H1 (cell line): ENCODE data around the gene ZBTB42. TPM values are rescaled to one million over a fixed set of nuclear protein-coding genes. Genes with fewer than 3 reads are reported as not detected.

ENCODE experiments used
- CTCF ChIA-PET: fragments of 300-600 bp; sonication (Branson Sonifier 250); formaldehyde crosslinking; loops from one replicate; lab custom pipeline; 2021; ENCODE audit not compliant: partially characterized antibody; lab: Charles Lee
- POLR2A ChIA-PET: fragments of 300-600 bp; sonication (Branson Sonifier 250); formaldehyde crosslinking; loops from one replicate; lab custom pipeline; 2021; ENCODE audit warnings: inconsistent platforms; ENCODE audit not compliant: partially characterized antibody; lab: Charles Lee
- DNase-seq, 2 experiments: peaks; one replicate each; pipeline versions ENCODE4 v3.0.0 to v3.0.0-alpha.2; 2010 to 2022; ENCODE audit warnings: low spot score in 2 of 2, low read depth in 1 of 2, mixed read lengths in 1 of 2
- FAIRE-seq: peaks from 2 replicates; lab custom pipeline; 2011; peaks lifted over from hg19 to GRCh38; lab: Jason Lieb, UNC
- H2AFZ ChIP-seq: 2 replicates; pipeline ENCODE4 v1.8.1; 2012; ENCODE audit warnings: low read length, inconsistent platforms
- H2AK5ac ChIP-seq: 2 replicates; pipeline ENCODE4 v1.6.1; 2013; ENCODE audit warnings: low read depth, low read length
- H2BK120ac ChIP-seq: replicated peaks from 2 replicates; pipeline ENCODE3; 2013; ENCODE audit warnings: low read depth, low read length, inconsistent platforms
- H2BK12ac ChIP-seq: 2 replicates; pipeline ENCODE4 v1.6.1; 2013; ENCODE audit warnings: low read depth, low read length
- H2BK15ac ChIP-seq: 2 replicates; pipeline ENCODE4 v1.6.1; 2013; ENCODE audit warnings: low read length
- H2BK20ac ChIP-seq: 2 replicates; pipeline ENCODE4 v1.6.1; 2013; ENCODE audit warnings: low read length
- H2BK5ac ChIP-seq: 2 replicates; pipeline ENCODE4 v1.6.1; 2013; ENCODE audit warnings: low read depth, low read length
- H3K14ac ChIP-seq: 2 replicates; pipeline ENCODE4 v1.6.1; 2013; ENCODE audit warnings: inconsistent platforms; ENCODE audit not compliant: insufficient read length
- H3K18ac ChIP-seq: 2 replicates; pipeline ENCODE4 v1.6.1; 2013; ENCODE audit warnings: low read length; ENCODE audit errors: extremely low read depth
- H3K23ac ChIP-seq: 2 replicates; pipeline ENCODE4 v1.6.1; 2013; ENCODE audit warnings: inconsistent platforms; ENCODE audit not compliant: insufficient read length
- H3K23me2 ChIP-seq: 2 replicates; pipeline ENCODE4 v1.6.1; 2013; ENCODE audit warnings: low read depth, low read length
- H3K27ac ChIP-seq: 2 replicates; pipeline ENCODE4 v1.6.1; 2011; ENCODE audit warnings: low read depth, low read length, inconsistent platforms
- H3K27me3 ChIP-seq, 4 experiments: replicated peaks in 1 of 4; 1 replicate in 1 of 4; 2 replicates in 3 of 4; pipeline versions ENCODE4 v1.6.1 to v1.8.1; 2011 to 2013; ENCODE audit warnings: low read length in 3 of 4, mild to moderate bottlenecking in 3 of 4, inconsistent platforms in 2 of 4, mixed read lengths in 2 of 4, moderate library complexity in 1 of 4; ENCODE audit not compliant: control insufficient read depth in 3 of 4, insufficient read depth in 3 of 4; ENCODE audit errors: extremely low read depth in 1 of 4
- H3K36me3 ChIP-seq, 4 experiments: 2 replicates each; pipeline versions ENCODE4 v1.6.1 to v1.8.1; 2011 to 2013; ENCODE audit warnings: mild to moderate bottlenecking in 4 of 4, low read length in 3 of 4, moderate library complexity in 2 of 4, control low read depth in 1 of 4, inconsistent platforms in 1 of 4; ENCODE audit not compliant: insufficient read depth in 4 of 4, control insufficient read depth in 2 of 4
- H3K4ac ChIP-seq: replicated peaks from 2 replicates; pipeline ENCODE3; 2013; ENCODE audit warnings: low read length, low read depth, mixed read lengths, inconsistent platforms; ENCODE audit not compliant: insufficient read length
- H3K4me1 ChIP-seq, 4 experiments: replicated peaks in 1 of 4; 1 replicate in 1 of 4; 2 replicates in 3 of 4; pipeline versions ENCODE4 v1.6.1 to v1.8.1; 2011 to 2013; ENCODE audit warnings: low read length in 3 of 4, inconsistent platforms in 2 of 4, mixed read lengths in 1 of 4; ENCODE audit not compliant: insufficient read depth in 4 of 4, control insufficient read depth in 3 of 4
- H3K4me2 ChIP-seq, 2 experiments: 2 replicates each; pipeline versions ENCODE4 v1.6.1 to v1.8.1; 2011 to 2013; ENCODE audit warnings: low read depth in 2 of 2, low read length in 2 of 2, control low read depth in 1 of 2, inconsistent platforms in 1 of 2, mild to moderate bottlenecking in 1 of 2; ENCODE audit not compliant: insufficient read depth in 1 of 2
- H3K4me3 ChIP-seq, 4 experiments: fragments of 200-600, 300-600 bp in 1 of 4; sonication (generic), shearing (Covaris generic), sonication (Bioruptor Twin) in 1 of 4; 2 replicates each; pipeline versions ENCODE4 v1.5.1 to v1.8.1; 2011 to 2016; ENCODE audit warnings: low read length in 4 of 4, low read depth in 3 of 4, control low read depth in 2 of 4, inconsistent platforms in 2 of 4, mild to moderate bottlenecking in 2 of 4, mixed read lengths in 1 of 4, moderate library complexity in 1 of 4; ENCODE audit not compliant: insufficient read depth in 2 of 4; ENCODE audit errors: extremely low read depth in 1 of 4
- H3K56ac ChIP-seq: replicated peaks from 2 replicates; pipeline ENCODE3; 2013; ENCODE audit warnings: low read depth, mild to moderate bottlenecking, mixed read lengths, low read length, inconsistent platforms; ENCODE audit not compliant: insufficient read length
- H3K79me1 ChIP-seq: 2 replicates; pipeline ENCODE4 v1.6.1; 2013; ENCODE audit warnings: low read depth, low read length, control low read depth
- H3K79me2 ChIP-seq, 2 experiments: 2 replicates each; pipeline versions ENCODE4 v1.6.1 to v1.8.1; 2012 to 2013; ENCODE audit warnings: low read length in 2 of 2, mild to moderate bottlenecking in 2 of 2, inconsistent platforms in 1 of 2; ENCODE audit not compliant: insufficient read depth in 2 of 2, control insufficient read depth in 1 of 2
- H3K9ac ChIP-seq, 4 experiments: replicated peaks in 1 of 4; 1 replicate in 1 of 4; 2 replicates in 3 of 4; pipeline versions ENCODE4 v1.6.1 to v1.8.1; 2011 to 2013; ENCODE audit warnings: low read depth in 3 of 4, low read length in 3 of 4, control low read depth in 2 of 4, mild to moderate bottlenecking in 2 of 4, moderate library complexity in 2 of 4, inconsistent platforms in 1 of 4; ENCODE audit errors: extremely low read depth in 1 of 4
- H3K9me3 ChIP-seq, 2 experiments: 2 replicates each; pipeline versions ENCODE4 v1.6.1 to v1.8.1; 2012 to 2013; ENCODE audit warnings: mild to moderate bottlenecking in 2 of 2, moderate library complexity in 2 of 2, control low read depth in 1 of 2, inconsistent platforms in 1 of 2, low read depth in 1 of 2, low read length in 1 of 2, mixed read lengths in 1 of 2; ENCODE audit not compliant: insufficient read depth in 2 of 2
- H4K20me1 ChIP-seq, 2 experiments: replicated peaks in 1 of 2; 2 replicates each; pipeline versions ENCODE3 to v1.8.1; 2011 to 2013; ENCODE audit warnings: inconsistent platforms in 2 of 2, low read length in 2 of 2, mild to moderate bottlenecking in 1 of 2; ENCODE audit not compliant: insufficient read depth in 2 of 2, control insufficient read depth in 1 of 2
- H4K5ac ChIP-seq: 2 replicates; pipeline ENCODE4 v1.6.1; 2013; ENCODE audit warnings: low read length, low read depth, mixed read lengths, inconsistent platforms; ENCODE audit not compliant: insufficient read length
- H4K8ac ChIP-seq: 2 replicates; pipeline ENCODE4 v1.8.0; 2013; ENCODE audit warnings: mild to moderate bottlenecking, moderate library complexity, low read length, inconsistent platforms; ENCODE audit not compliant: insufficient read depth; ENCODE audit errors: extremely low read depth
- H4K91ac ChIP-seq: replicated peaks from 2 replicates; pipeline ENCODE3; 2013; ENCODE audit warnings: low read length, mixed read lengths, inconsistent platforms; ENCODE audit not compliant: insufficient read length
- TAF7 ChIP-seq: optimal IDR thresholded peaks from 2 replicates; pipeline ENCODE3; 2011; ENCODE audit warnings: low read depth, mild to moderate bottlenecking, inconsistent platforms, low read length, moderate library complexity, borderline replicate concordance
- WGBS, 2 experiments: shearing (Covaris generic) in 1 of 2; methylation state at CpG; one replicate each; pipeline versions ENCODE4 v1.1.6 to v1.1.7; 2013 to 2015; ENCODE audit warnings: low lambda C conversion rate in 2 of 2, mixed read lengths in 2 of 2, inconsistent platforms in 1 of 2, low coverage in 1 of 2, missing lambda C conversion rate in 1 of 2; ENCODE audit not compliant: insufficient replicate concordance in 2 of 2, insufficient coverage in 1 of 2, insufficient read length in 1 of 2; ENCODE audit errors: extremely low coverage in 1 of 2, missing lambda C conversion rate in 1 of 2; 5-methylcytosine and 5-hydroxymethylcytosine counted together
- polyA plus RNA-seq, 7 experiments: library from polyadenylated mRNA; depleted of rRNA in 3 of 7; stranded (reverse) in 5 of 7; unstranded in 2 of 7; fragments of >200 nt in 5 of 7; fragments of 200-250 nt in 2 of 7; gene quantifications; 1 replicate in 5 of 7; 2 replicates in 1 of 7; 4 replicates in 1 of 7; pipeline versions ENCODE4 v1.2.1 to v1.2.3, GENCODE V29; 2011 to 2013; ENCODE audit warnings: missing spikeins in 2 of 7, mixed read lengths in 2 of 7
- total RNA-seq: library from RNA; stranded (reverse); fragmentation: NEBNext Ultra II Directional; extraction: Animal tissue kit (Norgen Biotek cat#: 25700); gene quantifications from 2 replicates; pipeline ENCODE4 v1.2.1, GENCODE V29; 2021

ZBTB42 gene
- total and polyA plus RNA-seq, 2 of the 8 experiments (the other 6 are each of a cell fraction or from before 2014, with no cell fraction given): 2.8 to 3.1 TPM

- Histone ChIP-seq H3K56ac (no peak overlapping the region), H3K23ac (no peak overlapping the region), H2BK12ac (no peak overlapping the region), H3K27ac (no peak overlapping the region), H4K8ac (no peak overlapping the region), H3K79me1 (no peaks in the 10 kb centered on the region), H3K4me3 (no peak overlapping the region), H3K4ac (no peak overlapping the region), H3K4me2 (no peak overlapping the region), H4K91ac (no peak overlapping the region), H3K23me2 (peaks cover 14% of the 10 kb centered on the region; the same call in 1 of the 2 replicates), H2BK5ac (no peak overlapping the region), H2AK5ac (no peak overlapping the region), H2BK120ac (no peak overlapping the region), H3K36me3 (no peaks in the 10 kb centered on the region), H4K20me1 (no peaks in the 10 kb centered on the region), H3K27me3 (peaks cover 0 to 18% (median 5%) of the 10 kb centered on the region in 4 experiments; a peak in 5 of 7 replicates), H3K4me1 (peaks cover 0 to 18% (median 14%) of the 10 kb centered on the region in 4 experiments; a peak in 6 of 7 replicates), H3K79me2 (no peaks in the 10 kb centered on the region), H2AFZ (no peak overlapping the region), H3K9me3 (no peaks in the 10 kb centered on the region; a peak in 1 of 4 replicates), H3K14ac (no peak overlapping the region), H2BK15ac (no peak overlapping the region), H3K9ac (no peak overlapping the region), H2BK20ac (no peak overlapping the region), H4K5ac (no peak overlapping the region), H3K18ac (no peak overlapping the region)
- POLR2A ChIA-PET: interaction anchor here (0.7 to 8.8 kb wide), 6 partner anchors 11 to 41 kb away, joined by 3 to 82 read pairs (median 10); partner anchors contain the start of genes CEP170B and ZBTB42
- DNase-seq (no peak), FAIRE-seq (no peak)
- 83% methylated on average over 1 of the region's 1 CpG; no CpG with 5 or more reads in 1 of the 2 experiments for WGBS, 2 experiments
- no peak for TF ChIP-seq TAF7
- CTCF ChIA-PET: interaction anchor here (0.8 to 5.9 kb wide), 3 partner anchors 11 to 25 kb away, joined by 3 to 40 read pairs (median 5); no protein-coding TSS in a partner anchor
These were observed 40.8 kb downstream of the ZBTB42 start for GRCh38 chr14:104841730-104842129.
